Measurements from ENCODE around the gene PPP2R2C. TPM values are rescaled to one million over a fixed set of nuclear protein-coding genes. Genes with fewer than 3 reads are reported as not detected.

Gene PPP2R2C
- total and polyA plus RNA-seq, 9 of the 15 experiments (the other 6 are each of a cell fraction or from before 2014, with no cell fraction given), result 0.04 to 0.06 TPM; not detected in 7

- H3K9me1 ChIP-seq (ENCODE audit: control insufficient read depth, insufficient read depth, low read length), result peaks cover 3% of the 10 kb centered on the region
- H3K4me1 ChIP-seq (replicated peaks in 1 of 2; ENCODE audit: control insufficient read depth in 2 of 2, insufficient read depth in 2 of 2, low read length in 2 of 2), result peaks cover 0 to 4% of the 10 kb centered on the region in 2 experiments; a peak in 1 of 5 replicates
- no peak overlapping the region for H3K4me2 ChIP-seq (ENCODE audit: insufficient read depth, low read length)
- H3K36me3 ChIP-seq (ENCODE audit: control insufficient read depth, insufficient read depth, low read length), result no peaks in the 10 kb centered on the region
- no peaks in the 10 kb centered on the region for H3K79me2 ChIP-seq (ENCODE audit: control insufficient read depth, insufficient read depth, low read length)
- BruUV-seq (replicated peaks), result no TSS peak
- no peak for FAIRE-seq
- no peak for ATAC-seq
- intact Hi-C loops (cut with micrococcal nuclease) (no loop called here), in situ Hi-C loops (cut with MboI) (no loop called here)
- H3K27ac ChIP-seq (ENCODE audit: extremely low read depth, low read depth, low read length), result no peak overlapping the region
- H3K4me3 ChIP-seq, result no peak overlapping the region
- no peak for TF ChIP-seq ZNF212 (CRISPR knock-in tag; IDR thresholded peaks at IDR 0.05)
- TF ChIP-seq CBFA2T3 (IDR thresholded peaks at IDR 0.05), result no peak
- TF ChIP-seq CREM (IDR thresholded peaks at IDR 0.05; ENCODE audit: low read depth), result no peak
- no peak for TF ChIP-seq NCOA2 (IDR thresholded peaks at IDR 0.05; ENCODE audit: partially characterized antibody in 2 of 2)
- no peak for TF ChIP-seq CHD2 (IDR thresholded peaks at IDR 0.05; ENCODE audit: low read depth, low read length)
- TF ChIP-seq COPS2 (conservative IDR thresholded peaks at IDR 0.05), result no peak
- no peak for TF ChIP-seq RBM34 (IDR thresholded peaks at IDR 0.05; ENCODE audit: borderline replicate concordance, insufficient read depth, low read length)
- no peak for TF ChIP-seq PHF8 (IDR thresholded peaks at IDR 0.05; ENCODE audit: borderline replicate concordance, low read length)
- no peak for TF ChIP-seq GTF2A2 (tag; IDR thresholded peaks at IDR 0.05)
- no peak for TF ChIP-seq PCBP2 (IDR thresholded peaks at IDR 0.05; ENCODE audit: low read depth, low read length, poor library complexity, severe bottlenecking)
- no peak for TF ChIP-seq HOMEZ (CRISPR knock-in tag; IDR thresholded peaks at IDR 0.05)
- TF ChIP-seq BACH1 (tag; IDR thresholded peaks at IDR 0.05), result no peak
- TF ChIP-seq MLLT1 (IDR thresholded peaks at IDR 0.05), result no peak
- H3K9ac ChIP-seq (ENCODE audit: insufficient read depth in 1 of 2, low read depth in 2 of 2, low read length in 2 of 2), result no peak overlapping the region
- H3K9me3 ChIP-seq (replicated peaks; ENCODE audit: control insufficient read depth, insufficient read depth, low read depth, low read length), result no peaks in the 10 kb centered on the region
- 0 out of 2 replicates have a peak, but pooled peaks cover 11% of the 10 kb centered on the region for H4K20me1 ChIP-seq (replicated peaks; ENCODE audit: control insufficient read depth, insufficient read depth, low read length)
- H3K27me3 ChIP-seq (ENCODE audit: control insufficient read depth in 2 of 2, insufficient read depth in 2 of 2, low read length in 2 of 2), result peaks cover 0 to 24% of the 10 kb centered on the region in 2 experiments; a peak in 2 of 5 replicates
- H2AFZ ChIP-seq (ENCODE audit: low read depth, low read length), result no peak overlapping the region
- DNase-seq (ENCODE audit: extremely low read depth in 1 of 4, low spot score in 3 of 4), result no peak
- ChIA-PET CTCF (ENCODE audit: low intra/inter-chr PET ratio) (no interaction called here), POLR2A (interaction anchor here (0.8 kb wide), 2 partner anchors 21 to 31 kb away, joined by 3 read pairs; no protein-coding TSS in a partner anchor)
- WGBS (ENCODE audit: insufficient coverage, low coverage, missing lambda C conversion rate), result 16% methylated on average over 13 of the region's 15 CpGs
These were observed 183.5 kb downstream of the PPP2R2C start for GRCh38 chr4:6288871-6289270.
